BLaER1 treated with 17β-estradiol and CSF1 and Interleukin-3, amounts not matched to agents 10 nM and 100 nM (cell line): Measurements from ENCODE around the gene KIAA0586.
"Not testable (repeated sequence)": the region's sequence is repeated elsewhere in the genome, so short reads cannot be mapped to it uniquely, and the experiment has no call there.

Source experiments
- H3K27ac ChIP-seq, 11 experiments: shearing (Covaris generic); formaldehyde crosslinking; 2 replicates each; pipeline ENCODE4 v1.8.1; 2022
- H3K27me3 ChIP-seq, 11 experiments: shearing (Covaris generic); formaldehyde crosslinking; 2 replicates each; pipeline ENCODE4 v1.8.1; 2022
- H3K36me3 ChIP-seq, 11 experiments: shearing (Covaris generic); formaldehyde crosslinking; 2 replicates each; pipeline ENCODE4 v1.8.1; 2022
- H3K4me1 ChIP-seq, 10 experiments: shearing (Covaris generic); formaldehyde crosslinking; 2 replicates each; pipeline ENCODE4 v1.8.1; 2022
- H3K4me2 ChIP-seq, 11 experiments: shearing (Covaris generic); formaldehyde crosslinking; 2 replicates each; pipeline ENCODE4 v1.8.1; 2022
- H3K4me3 ChIP-seq, 10 experiments: shearing (Covaris generic); formaldehyde crosslinking; 2 replicates each; pipeline ENCODE4 v1.8.1; 2022
- H3K9ac ChIP-seq, 11 experiments: shearing (Covaris generic); formaldehyde crosslinking; 2 replicates each; pipeline ENCODE4 v1.8.1; 2022
- H3K9me3 ChIP-seq, 11 experiments: shearing (Covaris generic); formaldehyde crosslinking; replicated peaks in 1 of 11; 2 replicates each; pipeline ENCODE4 v1.8.1; 2022
- H4K20me1 ChIP-seq, 11 experiments: shearing (Covaris generic); formaldehyde crosslinking; 2 replicates each; pipeline ENCODE4 v1.8.1; 2022
- Cebpa-rat ChIP-seq, 11 experiments: shearing (Covaris generic); IDR thresholded peaks; 2 replicates each; pipeline ENCODE4 v1.8.1; 2022

The KIAA0586 gene

GRCh38 chr14:58571256-58571655 is 143.7 kb downstream of the KIAA0586 start:
- Histone ChIP-seq H3K4me3 (no peak overlapping the region), H3K27me3 (no peaks in the 10 kb centered on the region), H3K27ac (no peak overlapping the region), H3K4me1 (peaks cover 0 to 6% (median 0%) of the 10 kb centered on the region in 10 experiments; a peak in 1 of 20 replicates), H3K9me3 (no peaks in the 10 kb centered on the region), H3K36me3 (no peaks in the 10 kb centered on the region), H3K4me2 (no peak overlapping the region), H3K9ac (no peak overlapping the region), H4K20me1 (no peaks in the 10 kb centered on the region)
- TF ChIP-seq Cebpa-rat (IDR thresholded peaks at IDR 0.05): no peak

GRCh38 chr14:58571769-58572472 is 144.4 kb downstream of the KIAA0586 start:
- H3K36me3 ChIP-seq: no peaks in the 10 kb centered on the region
- H3K9me3 ChIP-seq: no peaks in the 10 kb centered on the region
- no peak overlapping the region for H3K27ac ChIP-seq
- no peak overlapping the region for H3K4me3 ChIP-seq
- TF ChIP-seq Cebpa-rat (IDR thresholded peaks at IDR 0.05): no peak
- H3K4me2 ChIP-seq: no peak overlapping the region; a peak in 1 of 22 replicates
- peaks cover 0 to 6% (median 0%) of the 10 kb centered on the region in 10 experiments; a peak in 1 of 20 replicates for H3K4me1 ChIP-seq
- no peaks in the 10 kb centered on the region for H4K20me1 ChIP-seq
- no peaks in the 10 kb centered on the region for H3K27me3 ChIP-seq
- H3K9ac ChIP-seq: no peak overlapping the region

GRCh38 chr14:58572473-58572853 is 144.9 kb downstream of the KIAA0586 start:
- Histone ChIP-seq H3K27me3 (no peaks in the 10 kb centered on the region), H3K27ac (no peak overlapping the region), H3K36me3 (no peaks in the 10 kb centered on the region), H3K9ac (no peak overlapping the region), H3K4me3 (no peak overlapping the region), H3K4me2 (no peak overlapping the region; a peak in 1 of 22 replicates), H4K20me1 (no peaks in the 10 kb centered on the region), H3K4me1 (peaks cover 0 to 6% (median 0%) of the 10 kb centered on the region in 10 experiments; a peak in 1 of 20 replicates), H3K9me3 (no peaks in the 10 kb centered on the region)
- TF ChIP-seq Cebpa-rat (IDR thresholded peaks at IDR 0.05): no peak

- H3K9me3 ChIP-seq: no peaks in the 10 kb centered on the region
- no peaks in the 10 kb centered on the region for H3K36me3 ChIP-seq
- no peaks in the 10 kb centered on the region for H4K20me1 ChIP-seq
- H3K27ac ChIP-seq: no peak overlapping the region
- H3K4me2 ChIP-seq: no peak overlapping the region
- no peak overlapping the region for H3K9ac ChIP-seq
- no peak for TF ChIP-seq Cebpa-rat (IDR thresholded peaks at IDR 0.05)
- H3K27me3 ChIP-seq: no peaks in the 10 kb centered on the region
- no peak overlapping the region for H3K4me3 ChIP-seq
- peaks cover 0 to 6% (median 0%) of the 10 kb centered on the region in 10 experiments; a peak in 1 of 20 replicates for H3K4me1 ChIP-seq
Observed at GRCh38 chr14:58572863-58573262, 145.3 kb downstream of the KIAA0586 start.

- Histone ChIP-seq H3K36me3 (no peaks in the 10 kb centered on the region), H3K4me1 (peaks cover 0 to 6% (median 0%) of the 10 kb centered on the region in 10 experiments; a peak in 1 of 20 replicates), H3K4me2 (no peak overlapping the region), H3K9me3 (no peaks in the 10 kb centered on the region), H3K27ac (no peak overlapping the region), H4K20me1 (no peaks in the 10 kb centered on the region), H3K27me3 (no peaks in the 10 kb centered on the region), H3K4me3 (no peak overlapping the region), H3K9ac (no peak overlapping the region)
- TF ChIP-seq Cebpa-rat (IDR thresholded peaks at IDR 0.05): no peak
Observed at GRCh38 chr14:58574623-58575022, 147.1 kb downstream of the KIAA0586 start.

- Histone ChIP-seq H3K4me1 (peaks cover 0 to 6% (median 0%) of the 10 kb centered on the region in 10 experiments; a peak in 1 of 20 replicates), H3K9ac (no peak overlapping the region), H3K27ac (no peak overlapping the region), H4K20me1 (no peaks in the 10 kb centered on the region), H3K9me3 (peaks cover 0 to 6% (median 0%) of the 10 kb centered on the region in 11 experiments; a peak in 1 of 22 replicates), H3K27me3 (no peaks in the 10 kb centered on the region), H3K36me3 (no peaks in the 10 kb centered on the region), H3K4me2 (no peak overlapping the region), H3K4me3 (no peak overlapping the region)
- TF ChIP-seq Cebpa-rat (IDR thresholded peaks at IDR 0.05): no peak
Observed at GRCh38 chr14:58575956-58576355, 148.4 kb downstream of the KIAA0586 start.

- not testable (repeated sequence) for H3K4me1 ChIP-seq, H3K9ac ChIP-seq, H3K4me3 ChIP-seq, H3K27me3 ChIP-seq, H3K4me2 ChIP-seq, H3K36me3 ChIP-seq, H4K20me1 ChIP-seq, H3K27ac ChIP-seq
- H3K9me3 ChIP-seq: peaks cover 0 to 11% (median 0%) of the 10 kb centered on the region in 11 experiments; a peak in 3 of 22 replicates
Observed at GRCh38 chr14:58580035-58580434, 152.5 kb downstream of the KIAA0586 start.

GRCh38 chr14:58581389-58581788 is 153.9 kb downstream of the KIAA0586 start:
- not testable (repeated sequence) for H3K9ac ChIP-seq, H3K27me3 ChIP-seq, H3K27ac ChIP-seq, H3K4me2 ChIP-seq, H3K4me3 ChIP-seq, H3K36me3 ChIP-seq, H4K20me1 ChIP-seq
- H3K9me3 ChIP-seq: peaks cover 0 to 11% (median 0%) of the 10 kb centered on the region in 11 experiments; a peak in 3 of 22 replicates
- peaks cover 0 to 13% (median 4%) of the 10 kb centered on the region in 10 experiments; a peak in 7 of 20 replicates for H3K4me1 ChIP-seq

GRCh38 chr14:58584383-58584782 is 156.9 kb downstream of the KIAA0586 start:
- no peak overlapping the region for H3K4me3 ChIP-seq
- H3K27ac ChIP-seq: no peak overlapping the region
- H3K27me3 ChIP-seq: no peaks in the 10 kb centered on the region
- H3K36me3 ChIP-seq: no peaks in the 10 kb centered on the region
- no peaks in the 10 kb centered on the region for H4K20me1 ChIP-seq
- no peak overlapping the region for H3K4me2 ChIP-seq
- peaks cover 0 to 17% (median 6%) of the 10 kb centered on the region in 11 experiments; a peak in 8 of 22 replicates for H3K9me3 ChIP-seq
- H3K4me1 ChIP-seq: peaks cover 0 to 13% (median 4%) of the 10 kb centered on the region in 10 experiments; a peak in 7 of 20 replicates
- TF ChIP-seq Cebpa-rat (IDR thresholded peaks at IDR 0.05): no peak
- no peak overlapping the region for H3K9ac ChIP-seq

GRCh38 chr14:58587271-58587670 is 159.8 kb downstream of the KIAA0586 start:
- no peak overlapping the region for H3K27ac ChIP-seq

GRCh38 chr14:58588321-58588720 is 160.8 kb downstream of the KIAA0586 start:
- not testable (repeated sequence) for H3K4me3 ChIP-seq, H3K27me3 ChIP-seq, H3K36me3 ChIP-seq, H3K27ac ChIP-seq, H4K20me1 ChIP-seq, H3K9ac ChIP-seq, H3K4me2 ChIP-seq
- peaks cover 0 to 13% (median 4%) of the 10 kb centered on the region in 10 experiments; a peak in 7 of 20 replicates for H3K4me1 ChIP-seq
- H3K9me3 ChIP-seq: peaks cover 0 to 15% (median 5%) of the 10 kb centered on the region in 11 experiments; a peak in 7 of 22 replicates

More at GRCh38 chr14:58587271-58587670, 159.8 kb downstream of the KIAA0586 start:
- Histone ChIP-seq H3K9me3 (peaks cover 0 to 15% (median 6%) of the 10 kb centered on the region in 11 experiments; a peak in 7 of 22 replicates), H3K36me3 (no peaks in the 10 kb centered on the region), H3K4me2 (no peak overlapping the region), H3K4me1 (peaks cover 0 to 13% (median 4%) of the 10 kb centered on the region in 10 experiments; a peak in 7 of 20 replicates), H3K27me3 (no peaks in the 10 kb centered on the region), H3K4me3 (no peak overlapping the region), H4K20me1 (no peaks in the 10 kb centered on the region), H3K9ac (no peak overlapping the region)
- TF ChIP-seq Cebpa-rat (IDR thresholded peaks at IDR 0.05): no peak
